Activated T-helper 2 cell treated with anti-CD3 and anti-CD28 coated beads, Interferon-gamma antibody, Interleukin-2, Interleukin-4, amounts not matched to agents 10 μg/mL and 5 μg/mL and 100 μg/mL, durations not matched to agents 14 hours and 24 hours and 36 hours (primary cell): Measurements from ENCODE around the gene SOD3. TPM values are rescaled to one million over a fixed set of nuclear protein-coding genes. Genes with fewer than 3 reads are reported as not detected.

ENCODE experiments used
- DNase-seq: peaks from one replicate; pipeline ENCODE4 v3.0.0; 2021; ENCODE audit warnings: low spot score
- H3K27ac Mint-ChIP-seq: one replicate; pipeline ENCODE4 v1.8.0; 2021; ENCODE audit warnings: mixed read lengths
- H3K27me3 Mint-ChIP-seq: one replicate; pipeline ENCODE4 v1.8.0; 2021; ENCODE audit warnings: low read depth, mixed read lengths
- H3K36me3 Mint-ChIP-seq: one replicate; pipeline ENCODE4 v1.8.0; 2021; ENCODE audit warnings: low read depth, mixed read lengths
- H3K4me1 Mint-ChIP-seq: one replicate; pipeline ENCODE4 v1.8.0; 2021; ENCODE audit warnings: low read depth, mixed read lengths
- H3K4me3 Mint-ChIP-seq: one replicate; pipeline ENCODE4 v1.8.0; 2021; ENCODE audit warnings: low read depth, mild to moderate bottlenecking, moderate library complexity, mixed read lengths
- H3K9me3 Mint-ChIP-seq: one replicate; pipeline ENCODE4 v1.8.0; 2021; ENCODE audit warnings: mixed read lengths
- intact Hi-C: fragments of 100-400 bp; cut with micrococcal nuclease; formaldehyde crosslinking; loops from one replicate; pipeline ENCODE4 v1.15.1; 2023
- total RNA-seq: library from RNA; stranded (reverse); gene quantifications from 2 replicates; pipeline ENCODE4 v1.2.3, GENCODE V29; 2022

Gene SOD3
- total RNA-seq, 1 donor from 2014 or later: not detected

DNA sequence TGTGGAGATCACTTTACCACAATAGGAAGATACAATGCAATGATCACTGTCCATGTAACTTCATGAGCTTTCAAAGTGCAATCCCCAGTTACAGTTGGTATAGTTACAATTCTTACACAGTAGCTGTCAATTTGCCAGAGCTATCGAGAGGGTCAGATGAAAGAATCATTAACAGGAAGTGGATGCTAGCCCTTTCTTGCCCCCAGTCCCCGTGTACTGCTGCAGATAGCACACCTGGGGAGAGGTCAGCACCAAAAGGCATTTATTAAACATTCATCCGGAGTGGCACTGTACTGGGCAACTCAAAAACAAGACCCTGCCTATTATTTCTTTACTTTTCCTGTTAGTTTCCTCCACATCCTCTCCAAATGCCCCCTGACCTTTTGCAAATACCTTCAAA is 47.7 kb downstream of the SOD3 start:
- Mint-ChIP-seq H3K27ac (no peak overlapping the region), H3K4me1 (no peaks in the 10 kb centered on the region), H3K9me3 (no peaks in the 10 kb centered on the region), H3K27me3 (no peaks in the 10 kb centered on the region), H3K36me3 (no peaks in the 10 kb centered on the region), H3K4me3 (no peak overlapping the region)
- no peak for DNase-seq
- intact Hi-C loops: no loop called here

GRCh38 chr4:24845132-24845531 is 49.8 kb downstream of the SOD3 start:
- Mint-ChIP-seq H3K27me3 (no peaks in the 10 kb centered on the region), H3K9me3 (no peaks in the 10 kb centered on the region), H3K4me1 (no peaks in the 10 kb centered on the region), H3K36me3 (no peaks in the 10 kb centered on the region), H3K27ac (no peak overlapping the region), H3K4me3 (no peak overlapping the region)
- no peak for DNase-seq
- intact Hi-C loops: no loop called here

DNA sequence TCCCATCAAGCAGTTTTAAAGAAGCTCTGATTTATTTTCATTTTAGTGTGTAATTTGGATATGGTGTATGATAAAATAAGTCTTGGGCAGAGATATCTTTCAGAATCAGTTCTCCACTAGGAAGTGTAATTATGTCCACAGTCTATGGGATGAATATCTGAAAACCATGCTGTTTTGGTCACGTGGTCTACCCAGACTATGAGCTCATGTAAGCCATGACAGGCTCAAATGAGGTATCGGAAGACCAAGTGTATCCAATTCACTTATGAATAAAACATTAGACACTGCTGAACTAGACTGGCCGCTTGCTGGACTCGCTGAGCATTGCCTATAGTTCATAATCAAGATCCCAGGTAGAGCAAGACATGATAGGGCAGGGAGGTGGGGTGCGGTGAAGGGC is 50.5 kb downstream of the SOD3 start:
- Mint-ChIP-seq H3K9me3 (no peaks in the 10 kb centered on the region), H3K27me3 (no peaks in the 10 kb centered on the region), H3K4me1 (no peaks in the 10 kb centered on the region), H3K27ac (no peak overlapping the region), H3K36me3 (no peaks in the 10 kb centered on the region), H3K4me3 (no peak overlapping the region)
- DNase-seq: no peak
- intact Hi-C loops: no loop called here

- DNase-seq: no peak
- Mint-ChIP-seq H3K27ac (no peak overlapping the region), H3K9me3 (no peaks in the 10 kb centered on the region), H3K4me3 (no peak overlapping the region), H3K27me3 (no peaks in the 10 kb centered on the region), H3K4me1 (no peaks in the 10 kb centered on the region), H3K36me3 (no peaks in the 10 kb centered on the region)
- intact Hi-C loops: no loop called here
These were observed 51.3 kb downstream of the SOD3 start for GRCh38 chr4:24846716-24847115.

DNA sequence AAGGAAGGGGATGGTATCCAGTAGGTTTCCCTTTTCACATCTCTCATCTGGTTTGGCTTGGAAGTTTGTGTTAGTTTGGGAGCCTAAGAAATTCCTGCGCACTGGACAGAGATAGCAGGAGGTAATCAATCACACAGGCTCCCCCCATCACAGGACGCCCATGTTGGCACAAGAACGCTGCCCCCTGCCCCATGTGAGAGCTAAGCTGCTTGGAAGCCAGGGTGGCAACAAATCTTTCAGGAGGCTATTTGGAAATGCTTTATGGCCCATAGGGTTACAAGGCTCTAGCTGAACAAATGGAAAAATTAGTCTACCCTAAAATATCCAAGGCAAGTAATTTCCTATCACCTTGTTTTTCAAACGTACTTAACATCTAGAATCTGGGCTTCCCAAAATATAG is 54.0 kb downstream of the SOD3 start:
- intact Hi-C loops: no loop called here
- no peak overlapping the region for H3K27ac Mint-ChIP-seq
- H3K4me3 Mint-ChIP-seq: no peak overlapping the region
- H3K27me3 Mint-ChIP-seq: no peaks in the 10 kb centered on the region
- H3K9me3 Mint-ChIP-seq: no peaks in the 10 kb centered on the region
- H3K36me3 Mint-ChIP-seq: no peaks in the 10 kb centered on the region
- DNase-seq: no peak
- H3K4me1 Mint-ChIP-seq: no peaks in the 10 kb centered on the region

- no peak overlapping the region for H3K27ac Mint-ChIP-seq
- no peaks in the 10 kb centered on the region for H3K27me3 Mint-ChIP-seq
- DNase-seq: no peak
- H3K4me1 Mint-ChIP-seq: no peaks in the 10 kb centered on the region
- no peaks in the 10 kb centered on the region for H3K9me3 Mint-ChIP-seq
- intact Hi-C loops: no loop called here
- H3K4me3 Mint-ChIP-seq: no peak overlapping the region
- H3K36me3 Mint-ChIP-seq: no peaks in the 10 kb centered on the region
These were observed 54.4 kb downstream of the SOD3 start for GRCh38 chr4:24849756-24850155.

Other genes with a start within 250 kb of the SOD3 start
- 233 and 239 TPM in 2 replicates for gene DHX15, start 211.0 kb upstream of the SOD3 start, total RNA-seq
- not detected in 2 replicates for gene CCDC149, start 117.5 kb downstream of the SOD3 start, total RNA-seq
- not detected in 2 replicates for gene LGI2, start 235.4 kb downstream of the SOD3 start, total RNA-seq